HepG2 (cell line): ENCODE measurements around the gene ADAMTS17. TPM values are rescaled to one million over a fixed set of nuclear protein-coding genes. Genes with fewer than 3 reads are reported as not detected.

Source experiments
- ATAC-seq: fragments of 200-7000 bp; cut with Tn5 transposase; 3 replicates; pipeline ENCODE4 v1.9.1; 2020; ENCODE audit warnings: mild to moderate bottlenecking, moderate library complexity
- BruUV-seq: library from RNA; stranded (reverse); fragments of 400-500 nt; replicated peaks from 2 replicates; lab custom pipeline; 2021; lab: Mats Ljungman, UMichigan
- CTCF ChIA-PET: fragments of 300-600 bp; formaldehyde crosslinking; extraction: SDS; loops from one replicate; lab custom pipeline; 2021; ENCODE audit warnings: low total read pairs, inconsistent platforms, low intra/inter-chr PET ratio; lab: Yijun Ruan, JAX
- POLR2A ChIA-PET: fragments of 350-600 bp; sonication (Branson Sonifier 250); formaldehyde crosslinking; loops from one replicate; lab custom pipeline; 2020; ENCODE audit warnings: antibody characterized with exemption, inconsistent platforms; lab: Yijun Ruan, JAX
- DNase-seq: peaks from one replicate; pipeline ENCODE4 v3.0.0-alpha.2; 2015; ENCODE audit warnings: low spot score
- FAIRE-seq: peaks from 3 replicates; lab custom pipeline; 2011; peaks lifted over from hg19 to GRCh38; lab: Jason Lieb, UNC
- H2AFZ ChIP-seq: one replicate; pipeline ENCODE4 v1.6.1; 2011; ENCODE audit warnings: low read length, inconsistent platforms
- H3K27ac ChIP-seq: fragments of 300-600 bp; 3 replicates; pipeline ENCODE4 v1.8.0; 2011; ENCODE audit warnings: mixed run types, mild to moderate bottlenecking, mixed read lengths, low read length, inconsistent platforms; ENCODE audit not compliant: insufficient read depth; ENCODE audit errors: extremely low read length
- H3K27me3 ChIP-seq, 2 experiments: fragments of 200-600 bp in 1 of 2; 2 replicates in 1 of 2; 3 replicates in 1 of 2; pipeline versions ENCODE4 v1.6.0 to v1.8.0; 2011; ENCODE audit warnings: low read length in 2 of 2, mild to moderate bottlenecking in 2 of 2, moderate library complexity in 2 of 2, inconsistent platforms in 1 of 2; ENCODE audit not compliant: insufficient read depth in 2 of 2, control insufficient read depth in 1 of 2
- H3K36me3 ChIP-seq, 2 experiments: fragments of 200-600 bp in 1 of 2; replicated peaks in 1 of 2; 2 replicates in 1 of 2; 3 replicates in 1 of 2; pipeline versions ENCODE4 v1.5.1 to v1.8.0; 2011; ENCODE audit warnings: low read length in 2 of 2, inconsistent platforms in 1 of 2; ENCODE audit not compliant: insufficient read depth in 2 of 2, control insufficient read depth in 1 of 2
- H3K4me1 ChIP-seq: 2 replicates; pipeline ENCODE4 v1.5.1; 2012; ENCODE audit warnings: low read length, inconsistent platforms; ENCODE audit not compliant: insufficient read depth
- H3K4me2 ChIP-seq: 2 replicates; pipeline ENCODE4 v1.6.0; 2011; ENCODE audit warnings: low read depth, low read length, inconsistent platforms
- H3K4me3 ChIP-seq, 3 experiments: fragments of 200-600 bp in 1 of 3; sonication (generic), shearing (Covaris generic) in 1 of 3; replicated peaks in 1 of 3; 2 replicates each; pipeline ENCODE4 v1.5.1; 2011 to 2016; ENCODE audit warnings: low read length in 3 of 3, inconsistent platforms in 2 of 3, low read depth in 2 of 3, mild to moderate bottlenecking in 2 of 3, control low read depth in 1 of 3, mixed read lengths in 1 of 3; ENCODE audit not compliant: insufficient read depth in 1 of 3
- H3K79me2 ChIP-seq: one replicate; pipeline ENCODE4 v1.6.1; 2011; ENCODE audit warnings: low read length, inconsistent platforms; ENCODE audit not compliant: insufficient read depth
- H3K9ac ChIP-seq: 2 replicates; pipeline ENCODE4 v1.6.0; 2011; ENCODE audit warnings: mild to moderate bottlenecking, low read depth, low read length, inconsistent platforms; ENCODE audit not compliant: insufficient read depth
- H3K9me3 ChIP-seq: 2 replicates; pipeline ENCODE4 v1.5.1; 2012; ENCODE audit warnings: mild to moderate bottlenecking, low read length
- H4K20me1 ChIP-seq: 2 replicates; pipeline ENCODE4 v1.6.0; 2011; ENCODE audit warnings: inconsistent platforms, mild to moderate bottlenecking, low read length, moderate library complexity; ENCODE audit not compliant: insufficient read depth
- KAT7 ChIP-seq: IDR thresholded peaks from 2 replicates; pipeline ENCODE4 v1.6.1; 2018; ENCODE audit warnings: borderline replicate concordance, missing compliant biosample characterization
- RARG ChIP-seq: sonication (generic); formaldehyde crosslinking; IDR thresholded peaks from 2 replicates; pipeline ENCODE4 v1.4.0; 2020; ENCODE audit warnings: low read depth, mild to moderate bottlenecking, missing genetic modification reagents
- RBM22 ChIP-seq: fragments of 200-400 bp; formaldehyde crosslinking; optimal IDR thresholded peaks from 2 replicates; pipeline ENCODE3; 2017; ENCODE audit warnings: mild to moderate bottlenecking, low read length, moderate library complexity
- TCF7 ChIP-seq: sonication (generic); IDR thresholded peaks from 2 replicates; pipeline ENCODE4 v1.6.1; 2016; ENCODE audit warnings: antibody characterized with exemption, low read depth
- TFE3 ChIP-seq: IDR thresholded peaks from 2 replicates; pipeline ENCODE4 v1.6.1; 2016
- U2AF2 ChIP-seq: fragments of 200-400 bp; formaldehyde crosslinking; IDR thresholded peaks from 2 replicates; pipeline ENCODE4 v1.6.1; 2017; ENCODE audit warnings: low read depth, mild to moderate bottlenecking, low read length
- ZHX1 ChIP-seq: sonication (generic); formaldehyde crosslinking; IDR thresholded peaks from 2 replicates; pipeline ENCODE4 v1.8.1; 2022; ENCODE audit warnings: low read depth, mild to moderate bottlenecking, missing genetic modification reagents
- ZNF326 ChIP-seq: sonication (generic); formaldehyde crosslinking; IDR thresholded peaks from 2 replicates; pipeline ENCODE4 v1.4.0; 2020; ENCODE audit warnings: missing genetic modification reagents, borderline replicate concordance
- WGBS: methylation state at CpG from one replicate; pipeline ENCODE4 v1.1.6; 2017; ENCODE audit warnings: low lambda C conversion rate; 5-methylcytosine and 5-hydroxymethylcytosine counted together
- in situ Hi-C: cut with HindIII; loops from 2 replicates; pipeline ENCODE4 v1.10.0; 2017; ENCODE audit warnings: low pct_unique_long_range_greater_than_20kb; ENCODE audit not compliant: extremely low pct_ligation_motif_present
- intact Hi-C: fragments of 100-400 bp; cut with micrococcal nuclease; formaldehyde crosslinking; loops from one replicate; pipeline ENCODE4 v1.10.0; 2022; ENCODE audit not compliant: unreplicated experiment
- polyA plus RNA-seq, 8 experiments: library from polyadenylated mRNA; depleted of rRNA in 3 of 8; stranded (reverse) in 7 of 8; unstranded in 1 of 8; fragments of >200 nt; fragmentation: Illumina TruSeq in 4 of 8; extraction: Trizol in 4 of 8; gene quantifications; 2 replicates each; pipeline versions ENCODE4 v1.2.1 to v1.2.3, GENCODE V29; 2011 to 2016; ENCODE audit warnings: low read depth in 4 of 8, missing spikeins in 1 of 8, mixed read lengths in 1 of 8; ENCODE audit not compliant: insufficient read depth in 1 of 8
- total RNA-seq, 5 experiments: library from RNA; depleted of rRNA; stranded (reverse); fragments of >200 nt; fragmentation: Illumina TruSeq; extraction: Trizol; gene quantifications; 2 replicates each; pipeline ENCODE4 v1.2.3, GENCODE V29; 2016; ENCODE audit warnings: low read depth in 1 of 5
- TF ChIP-seq, protein P1 (sequence below): sonication (generic); formaldehyde crosslinking; IDR thresholded peaks from 2 replicates; pipeline ENCODE4 v1.5.1; 2020; ENCODE audit warnings: missing genetic modification reagents, mild to moderate bottlenecking, borderline replicate concordance

Gene ADAMTS17
- total and polyA plus RNA-seq, 2 of the 13 experiments (the other 11 are each of a cell fraction or from before 2014, with no cell fraction given): 0.02 to 0.04 TPM

GRCh38 chr15:100140527-100141308, 201.1 kb downstream of the ADAMTS17 start (continued):
- TF ChIP-seq, protein P1, sequence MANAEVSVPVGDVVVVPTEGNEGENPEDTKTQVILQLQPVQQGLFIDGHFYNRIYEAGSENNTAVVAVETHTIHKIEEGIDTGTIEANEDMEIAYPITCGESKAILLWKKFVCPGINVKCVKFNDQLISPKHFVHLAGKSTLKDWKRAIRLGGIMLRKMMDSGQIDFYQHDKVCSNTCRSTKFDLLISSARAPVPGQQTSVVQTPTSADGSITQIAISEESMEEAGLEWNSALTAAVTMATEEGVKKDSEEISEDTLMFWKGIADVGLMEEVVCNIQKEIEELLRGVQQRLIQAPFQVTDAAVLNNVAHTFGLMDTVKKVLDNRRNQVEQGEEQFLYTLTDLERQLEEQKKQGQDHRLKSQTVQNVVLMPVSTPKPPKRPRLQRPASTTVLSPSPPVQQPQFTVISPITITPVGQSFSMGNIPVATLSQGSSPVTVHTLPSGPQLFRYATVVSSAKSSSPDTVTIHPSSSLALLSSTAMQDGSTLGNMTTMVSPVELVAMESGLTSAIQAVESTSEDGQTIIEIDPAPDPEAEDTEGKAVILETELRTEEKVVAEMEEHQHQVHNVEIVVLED (CRISPR knock-in tag): no peak
- TF ChIP-seq TCF7: no peak
- no peak for TF ChIP-seq KAT7 (CRISPR knock-in tag)

- POLR2A ChIA-PET: no interaction called here
- Histone ChIP-seq H3K36me3 (no peaks in the 10 kb centered on the region), H2AFZ (no peak overlapping the region), H3K4me1 (peaks cover 14% of the 10 kb centered on the region), H3K27me3 (peaks cover 1 to 4% of the 10 kb centered on the region in 2 experiments; a peak in 1 of 5 replicates), H3K9me3 (no peaks in the 10 kb centered on the region), H3K4me2 (no peak overlapping the region), H3K79me2 (no peaks in the 10 kb centered on the region), H3K27ac (no peak overlapping the region), H3K4me3 (no peak overlapping the region), H4K20me1 (no peaks in the 10 kb centered on the region), H3K9ac (no peak overlapping the region)
- in situ Hi-C loops (loop anchor here (25.0 kb wide), 1 partner anchor 872 kb away; the partner anchor contains the start of gene LRRC28), intact Hi-C loops (loop anchor here (5.0 kb wide), 1 partner anchor 207 kb away; no protein-coding TSS in a partner anchor)
- no peak for DNase-seq
- CTCF ChIA-PET: no interaction called here
- no peak for FAIRE-seq
- TF ChIP-seq ZHX1 (CRISPR knock-in tag) (no peak), ZNF326 (CRISPR knock-in tag) (no peak), RARG (CRISPR knock-in tag) (no peak), U2AF2 (no peak), TFE3 (CRISPR knock-in tag) (no peak), RBM22 (no peak)
- WGBS: 60% methylated on average over 4 of the region's 5 CpGs
- ATAC-seq: no peak
- BruUV-seq: no TSS peak
Observed at GRCh38 chr15:100134586-100134985, 207.2 kb downstream of the ADAMTS17 start.
